ENCODE measurements around the gene AICDA. TPM values are rescaled to one million over a fixed set of nuclear protein-coding genes. Genes with fewer than 3 reads are reported as not detected.
"Not testable (repeated sequence)": the region's sequence is repeated elsewhere in the genome, so short reads cannot be mapped to it uniquely, and the experiment has no call there.

The AICDA gene
- polyA plus RNA-seq, 1 experiment, result not detected

DNA sequence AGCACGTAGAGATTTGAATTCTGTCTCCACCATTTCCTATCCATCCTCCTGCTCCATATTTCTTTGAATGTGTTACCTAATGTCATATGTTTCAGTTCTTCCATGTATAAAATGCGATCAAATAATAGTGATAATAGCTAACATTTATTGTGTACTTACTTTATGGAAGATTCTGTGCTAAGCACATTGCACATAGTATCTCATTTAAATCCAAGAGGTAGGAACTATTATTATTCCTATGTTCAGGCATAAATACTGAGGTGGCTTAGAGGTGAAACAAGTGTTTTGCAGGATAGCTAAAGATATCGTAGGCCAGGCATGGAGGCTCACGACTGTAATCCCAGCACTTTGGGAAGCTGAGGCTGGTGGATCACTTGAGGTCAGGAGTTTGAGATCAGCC, 17.5 kb upstream of the AICDA start:
- POLR2A ChIA-PET, result no interaction called here
- TF ChIP-seq, protein P1, sequence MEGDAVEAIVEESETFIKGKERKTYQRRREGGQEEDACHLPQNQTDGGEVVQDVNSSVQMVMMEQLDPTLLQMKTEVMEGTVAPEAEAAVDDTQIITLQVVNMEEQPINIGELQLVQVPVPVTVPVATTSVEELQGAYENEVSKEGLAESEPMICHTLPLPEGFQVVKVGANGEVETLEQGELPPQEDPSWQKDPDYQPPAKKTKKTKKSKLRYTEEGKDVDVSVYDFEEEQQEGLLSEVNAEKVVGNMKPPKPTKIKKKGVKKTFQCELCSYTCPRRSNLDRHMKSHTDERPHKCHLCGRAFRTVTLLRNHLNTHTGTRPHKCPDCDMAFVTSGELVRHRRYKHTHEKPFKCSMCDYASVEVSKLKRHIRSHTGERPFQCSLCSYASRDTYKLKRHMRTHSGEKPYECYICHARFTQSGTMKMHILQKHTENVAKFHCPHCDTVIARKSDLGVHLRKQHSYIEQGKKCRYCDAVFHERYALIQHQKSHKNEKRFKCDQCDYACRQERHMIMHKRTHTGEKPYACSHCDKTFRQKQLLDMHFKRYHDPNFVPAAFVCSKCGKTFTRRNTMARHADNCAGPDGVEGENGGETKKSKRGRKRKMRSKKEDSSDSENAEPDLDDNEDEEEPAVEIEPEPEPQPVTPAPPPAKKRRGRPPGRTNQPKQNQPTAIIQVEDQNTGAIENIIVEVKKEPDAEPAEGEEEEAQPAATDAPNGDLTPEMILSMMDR (IDR thresholded peaks at IDR 0.05; ENCODE audit: low read depth, low read length), result no peak
- Histone ChIP-seq H3K9me3 (ENCODE audit: control insufficient read depth, insufficient read depth, low read length) (no peaks in the 10 kb centered on the region; the same call in 1 of the 2 replicates), H3K27me3 (ENCODE audit: control insufficient read depth, insufficient read depth, low read length) (no peaks in the 10 kb centered on the region), H3K27ac (ENCODE audit: low read depth, low read length) (no peak overlapping the region), H3K4me3 (ENCODE audit: low read depth, low read length) (no peak overlapping the region)
- no peak for DNase-seq (ENCODE audit: low read depth, low spot score)
- CTCF ChIA-PET, result no interaction called here

DNA sequence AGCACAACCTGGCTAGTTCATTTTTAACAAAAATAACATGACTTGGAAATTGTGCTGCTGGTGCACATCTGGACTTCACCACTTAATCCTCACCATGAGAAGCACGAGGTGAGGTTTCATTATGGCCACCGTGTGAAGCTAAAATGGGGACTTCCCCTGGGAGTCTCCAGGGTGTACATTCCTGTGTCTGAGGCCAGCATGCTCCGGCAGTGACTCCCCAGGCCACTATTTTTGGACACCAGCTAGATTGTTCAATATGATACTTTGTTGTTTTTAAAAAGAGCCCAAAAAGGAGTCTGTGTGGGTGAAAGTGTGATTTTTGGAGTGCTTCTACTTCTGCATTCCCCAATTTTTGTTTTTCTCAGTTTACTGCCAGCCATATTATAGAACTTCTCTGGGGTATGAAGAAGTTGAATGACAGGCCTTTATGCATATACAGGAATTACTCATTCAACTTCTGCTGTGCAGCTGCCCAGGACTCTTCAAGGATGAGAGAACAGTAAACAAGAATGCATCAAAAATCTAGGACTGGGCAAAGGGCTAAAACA, 16.9 kb upstream of the AICDA start:
- Histone ChIP-seq H3K27me3 (ENCODE audit: control insufficient read depth, insufficient read depth, low read length) (no peaks in the 10 kb centered on the region), H3K27ac (ENCODE audit: low read depth, low read length) (no peak overlapping the region), H3K4me3 (ENCODE audit: low read depth, low read length) (no peak overlapping the region), H3K9me3 (ENCODE audit: control insufficient read depth, insufficient read depth, low read length) (peaks cover 2% of the 10 kb centered on the region; the same call in 1 of the 2 replicates)
- POLR2A ChIA-PET, result no interaction called here
- TF ChIP-seq, protein P1 (IDR thresholded peaks at IDR 0.05; ENCODE audit: low read depth, low read length), result no peak
- CTCF ChIA-PET, result interaction anchor here (0.9 to 1.0 kb wide), 2 partner anchors 28 to 260 kb away, joined by 3 read pairs; no protein-coding TSS in a partner anchor
- DNase-seq (ENCODE audit: low read depth, low spot score), result no peak

DNA sequence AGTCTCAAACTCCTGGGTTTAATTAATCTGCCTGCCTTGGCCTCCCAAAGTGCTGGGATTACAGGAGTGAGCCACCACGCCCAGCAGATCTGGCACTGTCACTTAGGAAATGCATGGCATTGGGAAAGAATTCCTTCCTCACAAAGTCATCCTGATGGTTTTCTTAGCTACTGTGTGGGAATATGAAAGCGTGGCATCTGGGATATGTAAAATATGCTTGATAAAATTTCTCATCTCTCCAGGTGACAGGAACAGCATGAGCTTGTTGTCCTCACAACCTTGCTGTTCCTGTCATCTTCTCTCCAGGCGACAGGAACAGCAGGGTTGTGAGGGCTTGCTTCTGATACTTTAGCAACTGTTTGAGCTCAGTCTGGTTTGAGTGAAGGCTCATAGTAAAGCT, 16.1 kb upstream of the AICDA start:
- DNase-seq (ENCODE audit: low read depth, low spot score), result no peak
- CTCF ChIA-PET, result interaction anchor here (0.9 to 1.0 kb wide), 2 partner anchors 28 to 261 kb away, joined by 3 read pairs; no protein-coding TSS in a partner anchor
- Histone ChIP-seq H3K27ac (ENCODE audit: low read depth, low read length) (no peak overlapping the region), H3K27me3 (ENCODE audit: control insufficient read depth, insufficient read depth, low read length) (no peaks in the 10 kb centered on the region), H3K4me3 (ENCODE audit: low read depth, low read length) (no peak overlapping the region), H3K9me3 (ENCODE audit: control insufficient read depth, insufficient read depth, low read length) (peaks cover 7% of the 10 kb centered on the region; the same call in 1 of the 2 replicates)
- POLR2A ChIA-PET, result no interaction called here
- TF ChIP-seq, protein P1 (IDR thresholded peaks at IDR 0.05; ENCODE audit: low read depth, low read length), result no peak

DNA sequence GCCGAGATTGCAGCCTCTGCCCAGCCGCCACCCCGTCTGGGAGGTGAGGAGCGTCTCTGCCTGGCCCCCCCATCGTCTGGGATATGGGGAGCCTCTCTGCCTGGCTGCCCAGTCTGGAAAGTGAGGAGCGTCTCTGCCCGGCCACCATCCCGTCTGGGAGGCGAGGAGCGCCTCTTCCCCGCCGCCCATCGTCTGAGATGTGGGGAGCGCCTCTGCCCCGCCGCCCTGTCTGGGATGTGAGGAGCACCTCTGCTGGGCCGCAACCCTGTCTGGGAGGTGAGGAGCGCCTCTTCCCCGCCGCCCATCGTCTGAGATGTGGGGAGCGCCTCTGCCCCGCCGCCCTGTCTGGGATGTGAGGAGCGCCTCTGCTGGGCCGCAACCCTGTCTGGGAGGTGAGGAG, 12.1 kb upstream of the AICDA start:
- H3K4me3 ChIP-seq (ENCODE audit: low read depth, low read length); CTCF ChIA-PET; H3K27me3 ChIP-seq (ENCODE audit: control insufficient read depth, insufficient read depth, low read length); DNase-seq (ENCODE audit: low read depth, low spot score); H3K27ac ChIP-seq (ENCODE audit: low read depth, low read length); H3K9me3 ChIP-seq (ENCODE audit: control insufficient read depth, insufficient read depth, low read length); POLR2A ChIA-PET: not testable (repeated sequence)

DNA sequence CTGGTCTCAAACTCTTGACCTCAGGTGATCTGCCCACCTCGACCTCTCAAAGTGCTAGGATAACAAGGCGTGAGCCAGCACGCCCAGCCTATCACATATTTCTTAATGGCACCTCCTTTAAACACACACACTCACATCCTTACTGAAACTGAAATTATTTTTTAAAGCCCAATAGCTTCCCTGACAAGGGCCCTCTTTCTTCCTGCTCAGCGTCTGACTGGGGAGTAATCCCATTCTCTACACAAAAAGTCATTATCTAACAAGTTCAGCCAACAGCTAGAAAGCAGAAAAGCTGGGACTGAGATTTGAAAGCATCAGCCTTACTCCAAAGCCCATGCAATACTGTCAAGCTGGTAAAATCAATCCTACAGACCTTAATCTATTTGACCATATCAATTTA, 10.0 kb upstream of the AICDA start:
- TF ChIP-seq, protein P1 (IDR thresholded peaks at IDR 0.05; ENCODE audit: low read depth, low read length), result no peak
- Histone ChIP-seq H3K9me3 (ENCODE audit: control insufficient read depth, insufficient read depth, low read length) (peaks cover 7% of the 10 kb centered on the region; the same call in 1 of the 2 replicates), H3K27me3 (ENCODE audit: control insufficient read depth, insufficient read depth, low read length) (no peaks in the 10 kb centered on the region), H3K4me3 (ENCODE audit: low read depth, low read length) (no peak overlapping the region), H3K27ac (ENCODE audit: low read depth, low read length) (no peak overlapping the region)
- CTCF ChIA-PET, result no interaction called here
- DNase-seq (ENCODE audit: low read depth, low spot score), result no peak
- POLR2A ChIA-PET, result no interaction called here

Measured in AG04450 (cell line).